Renal cortex interstitium (tissue), 3 donors: ENCODE data around the gene KLHDC9. TPM values are rescaled to one million over a fixed set of nuclear protein-coding genes. Genes with fewer than 3 reads are reported as not detected.

Experiments used
- polyA plus RNA-seq, 3 donors: library from polyadenylated mRNA; unstranded; fragments of 120-200 nt; gene quantifications; one replicate each; pipeline ENCODE4 v1.2.1, GENCODE V29; 2013; ENCODE audit not compliant: insufficient read length in 3 of 3

The KLHDC9 gene
- polyA plus RNA-seq, 3 donors, result 15.7 to 19.3 (median 17.6) TPM

Other genes with a start within 250 kb of the KLHDC9 start
- under 1 TPM; 0.20 to 0.36 (median 0.32) TPM for gene CD244, start 235.5 kb upstream of the KLHDC9 start, polyA plus RNA-seq
- 1 to 10 TPM in 2 of 3 donors, under 1 TPM in 1; 0.67 to 3.3 (median 1.5) TPM for gene ITLN1, start 213.2 kb upstream of the KLHDC9 start, polyA plus RNA-seq
- under 1 TPM in 1 of 3 donors, not detected in 2; 0.29 TPM for gene ITLN2, start 143.6 kb upstream of the KLHDC9 start, polyA plus RNA-seq
- 10 to 100 TPM; 73.1 to 94.2 (median 82.1) TPM for gene F11R, start 77.2 kb upstream of the KLHDC9 start, polyA plus RNA-seq
- 10 to 100 TPM; 49.4 to 76.5 (median 63.5) TPM for gene TSTD1, start 59.4 kb upstream of the KLHDC9 start, polyA plus RNA-seq
- gene USF1, start 52.4 kb upstream of the KLHDC9 start, polyA plus RNA-seq, result 10 to 100 TPM; 49.7 to 62.5 (median 59.8) TPM
- gene ARHGAP30, start 28.5 kb upstream of the KLHDC9 start, polyA plus RNA-seq, result 1 to 10 TPM; 2.1 to 2.5 (median 2.2) TPM
- 1 to 10 TPM; 2.2 to 4.0 (median 3.5) TPM for gene NECTIN4, start 8.8 kb upstream of the KLHDC9 start, polyA plus RNA-seq
- gene PFDN2, start 19.7 kb downstream of the KLHDC9 start, polyA plus RNA-seq, result 10 to 100 TPM; 70.5 to 94.2 (median 71.9) TPM
- 10 to 100 TPM; 49.0 to 58.8 (median 51.5) TPM for gene NIT1, start 19.7 kb downstream of the KLHDC9 start, polyA plus RNA-seq
- gene DEDD, start 34.3 kb downstream of the KLHDC9 start, polyA plus RNA-seq, result 10 to 100 TPM; 47.6 to 57.0 (median 55.1) TPM
- gene UFC1, start 55.6 kb downstream of the KLHDC9 start, polyA plus RNA-seq, result 100 to 1,000 TPM; 135 to 161 (median 156) TPM
- 10 to 100 TPM; 48.0 to 49.6 (median 48.2) TPM for gene USP21, start 61.1 kb downstream of the KLHDC9 start, polyA plus RNA-seq
- 10 to 100 TPM; 31.0 to 61.5 (median 38.3) TPM for gene PPOX, start 68.1 kb downstream of the KLHDC9 start, polyA plus RNA-seq
- 10 to 100 TPM; 36.6 to 39.5 (median 38.8) TPM for gene B4GALT3, start 79.1 kb downstream of the KLHDC9 start, polyA plus RNA-seq
- 1 to 10 TPM in 1 of 3 donors, under 1 TPM in 2; 0.60 to 1.1 (median 0.78) TPM for gene ADAMTS4, start 100.7 kb downstream of the KLHDC9 start, polyA plus RNA-seq
- 100 to 1,000 TPM; 200 to 212 (median 200) TPM for gene NDUFS2, start 104.0 kb downstream of the KLHDC9 start, polyA plus RNA-seq
- gene FCER1G, start 116.9 kb downstream of the KLHDC9 start, polyA plus RNA-seq, result 10 to 100 TPM; 12.3 to 14.8 (median 13.6) TPM
- 1 to 10 TPM in 1 of 3 donors, under 1 TPM in 1, not detected in 1; 0.59 to 4.6 TPM for gene APOA2, start 125.3 kb downstream of the KLHDC9 start, polyA plus RNA-seq
- 10 to 100 TPM; 13.5 to 15.4 (median 14.6) TPM for gene TOMM40L, start 127.7 kb downstream of the KLHDC9 start, polyA plus RNA-seq
- 1 to 10 TPM; 3.1 to 3.7 (median 3.4) TPM for gene NR1I3, start 139.8 kb downstream of the KLHDC9 start, polyA plus RNA-seq
- gene PCP4L1, start 160.4 kb downstream of the KLHDC9 start, polyA plus RNA-seq, result 1 to 10 TPM; 1.0 to 1.7 (median 1.0) TPM
- 1 to 10 TPM; 2.2 to 5.1 (median 3.8) TPM for gene MPZ, start 211.6 kb downstream of the KLHDC9 start, polyA plus RNA-seq
- gene SDHC, start 216.0 kb downstream of the KLHDC9 start, polyA plus RNA-seq, result 100 to 1,000 TPM; 257 to 303 (median 265) TPM